ENCODE measurements around the gene ADAMTS16. TPM values are rescaled to one million over a fixed set of nuclear protein-coding genes. Genes with fewer than 3 reads are reported as not detected.
"Not testable (repeated sequence)": the region's sequence is repeated elsewhere in the genome, so short reads cannot be mapped to it uniquely, and the experiment has no call there.

ADAMTS16 gene
- total RNA-seq, 6 experiments from 2014 or later: 0.26 to 0.70 (median 0.50) TPM; not detected in 1

- H3K27me3 Mint-ChIP-seq (ENCODE audit: insufficient read depth): peaks cover 9% of the 10 kb centered on the region
- peak; percentile 26 for DNase-seq
These were observed 4.0 kb upstream of the ADAMTS16 start for GRCh38 chr5:5135957-5136676.

GRCh38 chr5:5137851-5138250 is 2.3 kb upstream of the ADAMTS16 start:
- not testable (repeated sequence) for DNase-seq; H3K36me3 Mint-ChIP-seq (ENCODE audit: low read depth); H3K27ac Mint-ChIP-seq; H3K9me3 Mint-ChIP-seq; H3K4me3 Mint-ChIP-seq
- Mint-ChIP-seq H3K4me1 (ENCODE audit: low read depth) (peaks cover 12% of the 10 kb centered on the region; the same call in 1 of the 2 replicates), H3K27me3 (ENCODE audit: insufficient read depth) (peaks cover 14% of the 10 kb centered on the region)

More at GRCh38 chr5:5135957-5136676, 4.0 kb upstream of the ADAMTS16 start:
- Mint-ChIP-seq H3K9me3 (peaks cover 5% of the 10 kb centered on the region; the same call in 1 of the 2 replicates), H3K36me3 (ENCODE audit: low read depth) (no peaks in the 10 kb centered on the region), H3K4me1 (ENCODE audit: low read depth) (peaks cover 12% of the 10 kb centered on the region; the same call in 1 of the 2 replicates), H3K27ac (no peak overlapping the region), H3K4me3 (no peak overlapping the region)
- TF ChIP-seq CTCF (IDR thresholded peaks at IDR 0.05): no peak

- no peak for TF ChIP-seq CTCF (IDR thresholded peaks at IDR 0.05)
- Mint-ChIP-seq H3K36me3 (ENCODE audit: low read depth) (no peaks in the 10 kb centered on the region), H3K4me3 (no peak overlapping the region; the same call in 1 of the 2 replicates), H3K27me3 (ENCODE audit: insufficient read depth) (peaks cover 14% of the 10 kb centered on the region), H3K4me1 (ENCODE audit: low read depth) (peaks cover 12% of the 10 kb centered on the region; the same call in 1 of the 2 replicates), H3K27ac (no peak overlapping the region), H3K9me3 (peaks cover 5% of the 10 kb centered on the region; the same call in 1 of the 2 replicates)
- no peak for DNase-seq
These were observed 774 bp upstream of the ADAMTS16 start for GRCh38 chr5:5139336-5139776.

GRCh38 chr5:5140479-5141338 is 579 bp downstream of the ADAMTS16 start:
- no peak for TF ChIP-seq CTCF (IDR thresholded peaks at IDR 0.05)
- peaks cover 5% of the 10 kb centered on the region; the same call in 1 of the 2 replicates for H3K9me3 Mint-ChIP-seq
- H3K27ac Mint-ChIP-seq: no peak overlapping the region
- peaks cover 14% of the 10 kb centered on the region for H3K27me3 Mint-ChIP-seq (ENCODE audit: insufficient read depth)
- H3K4me1 Mint-ChIP-seq (ENCODE audit: low read depth): peaks cover 18% of the 10 kb centered on the region
- no peaks in the 10 kb centered on the region for H3K36me3 Mint-ChIP-seq (ENCODE audit: low read depth)
- DNase-seq: no peak
- H3K4me3 Mint-ChIP-seq: peak overlapping the region; percentile 68

- Mint-ChIP-seq H3K27ac (no peak overlapping the region), H3K9me3 (peaks cover 5% of the 10 kb centered on the region; the same call in 1 of the 2 replicates), H3K4me3 (peak overlapping the region; percentile 68; the same call in 1 of the 2 replicates), H3K27me3 (ENCODE audit: insufficient read depth) (peaks cover 14% of the 10 kb centered on the region), H3K36me3 (ENCODE audit: low read depth) (no peaks in the 10 kb centered on the region), H3K4me1 (ENCODE audit: low read depth) (peaks cover 18% of the 10 kb centered on the region)
- no peak for TF ChIP-seq CTCF (IDR thresholded peaks at IDR 0.05)
- no peak for DNase-seq
These were observed 1.1 kb downstream of the ADAMTS16 start for GRCh38 chr5:5141339-5141599.
